B cell (primary cell): ENCODE data around the gene ISG20L2. TPM values are rescaled to one million over a fixed set of nuclear protein-coding genes. Genes with fewer than 3 reads are reported as not detected.

Experiments used
- ATAC-seq: fragments of 200-7000 bp; cut with Tn5 transposase; one replicate; pipeline ENCODE4 v1.10.0; 2021; ENCODE audit warnings: low read depth, mild to moderate bottlenecking, moderate number of reproducible peaks, moderate library complexity
- CTCF ChIA-PET: fragments of 350-600 bp; sonication (Branson Sonifier 250); formaldehyde crosslinking; loops from one replicate; lab custom pipeline; 2021; ENCODE audit warnings: antibody characterized with exemption, inconsistent platforms; lab: Charles Lee
- POLR2A ChIA-PET: fragments of 350-600 bp; sonication (Branson Sonifier 250); formaldehyde crosslinking; loops from one replicate; lab custom pipeline; 2021; ENCODE audit warnings: antibody characterized with exemption; lab: Charles Lee
- DNase-seq: peaks from one replicate; pipeline ENCODE4 v3.0.0; 2013
- H2AFZ ChIP-seq: 2 replicates; pipeline ENCODE4 v1.6.1; 2012; ENCODE audit warnings: mild to moderate bottlenecking, low read depth, low read length; ENCODE audit not compliant: insufficient read depth, poor library complexity, severe bottlenecking
- H3K27ac ChIP-seq, 2 donors: 1 replicate in 1 of 2; 2 replicates in 1 of 2; pipeline ENCODE4 v1.5.1; 2012 to 2013; ENCODE audit warnings: low read length in 2 of 2, mild to moderate bottlenecking in 2 of 2, moderate library complexity in 1 of 2
- H3K27me3 ChIP-seq, 4 experiments: fragments of 200-600 bp in 1 of 4; sonication (generic) in 1 of 4; replicated peaks in 1 of 4; 1 replicate in 2 of 4; 2 replicates in 2 of 4; pipeline versions ENCODE4 v1.6.1 to v1.7.0; 2013 to 2016; ENCODE audit warnings: low read length in 3 of 4, mild to moderate bottlenecking in 2 of 4, mixed read lengths in 1 of 4, moderate library complexity in 1 of 4; ENCODE audit not compliant: insufficient read depth in 4 of 4, control insufficient read depth in 3 of 4; ENCODE audit errors: control extremely low read depth in 1 of 4
- H3K36me3 ChIP-seq, 2 experiments: replicated peaks in 1 of 2; 1 replicate in 1 of 2; 2 replicates in 1 of 2; pipeline versions ENCODE4 v1.6.1 to v1.7.1; 2013; ENCODE audit warnings: low read length in 1 of 2; ENCODE audit not compliant: insufficient read depth in 2 of 2, control insufficient read depth in 1 of 2; ENCODE audit errors: control extremely low read depth in 1 of 2, extremely low read depth in 1 of 2
- H3K4me1 ChIP-seq, 2 donors: fragments of 200-600 bp in 1 of 2; sonication (generic) in 1 of 2; 1 replicate in 1 of 2; 2 replicates in 1 of 2; pipeline versions ENCODE4 v1.5.1 to v1.6.1; 2013 to 2017; ENCODE audit warnings: low read length in 2 of 2; ENCODE audit not compliant: control insufficient read depth in 2 of 2, insufficient read depth in 2 of 2
- H3K4me2 ChIP-seq: replicated peaks from 2 replicates; pipeline ENCODE3; 2012; ENCODE audit warnings: mild to moderate bottlenecking, low read depth, low read length; ENCODE audit not compliant: poor library complexity, severe bottlenecking
- H3K4me3 ChIP-seq, 5 experiments: fragments of 200-600 bp in 1 of 5; sonication (generic) in 1 of 5; 1 replicate in 3 of 5; 2 replicates in 2 of 5; pipeline versions ENCODE4 v1.5.1 to v1.7.0; 2011 to 2016; ENCODE audit warnings: low read length in 4 of 5, mild to moderate bottlenecking in 4 of 5, low read depth in 2 of 5, control low read depth in 1 of 5, moderate library complexity in 1 of 5; ENCODE audit not compliant: insufficient read depth in 1 of 5; ENCODE audit errors: control extremely low read depth in 1 of 5, extremely low read depth in 1 of 5
- H3K79me2 ChIP-seq: fragments of 200-600 bp; sonication (generic); one replicate; pipeline ENCODE4 v1.6.0; 2016; ENCODE audit warnings: low read length; ENCODE audit not compliant: control insufficient read depth, insufficient read depth
- H3K9ac ChIP-seq: fragments of 200-600 bp; sonication (generic); 2 replicates; pipeline ENCODE4 v1.6.1; 2017; ENCODE audit warnings: mild to moderate bottlenecking, low read length, moderate library complexity
- H3K9me3 ChIP-seq, 3 donors: one replicate each; pipeline versions ENCODE4 v1.6.1 to v1.7.1; 2013; ENCODE audit warnings: low read length in 2 of 3; ENCODE audit not compliant: control insufficient read depth in 2 of 3, insufficient read depth in 1 of 3; ENCODE audit errors: control extremely low read depth in 1 of 3
- H4K20me1 ChIP-seq: 2 replicates; pipeline ENCODE4 v1.6.0; 2012; ENCODE audit warnings: mild to moderate bottlenecking, low read length; ENCODE audit not compliant: insufficient read depth, control insufficient read depth, poor library complexity, severe bottlenecking
- H3K27ac Mint-ChIP-seq: one replicate; pipeline ENCODE4 v1.8.0; 2021; ENCODE audit warnings: mixed read lengths
- H3K27me3 Mint-ChIP-seq: one replicate; pipeline ENCODE4 v1.8.0; 2021; ENCODE audit warnings: mixed read lengths
- H3K4me1 Mint-ChIP-seq: one replicate; pipeline ENCODE4 v1.8.0; 2021; ENCODE audit warnings: mixed read lengths
- H3K4me3 Mint-ChIP-seq: one replicate; pipeline ENCODE4 v1.8.0; 2021; ENCODE audit warnings: mixed read lengths
- H3K9me3 Mint-ChIP-seq: one replicate; pipeline ENCODE4 v1.8.0; 2022; ENCODE audit warnings: mixed read lengths; ENCODE audit not compliant: insufficient read depth
- EZH2 ChIP-seq: IDR thresholded peaks from 2 replicates; pipeline ENCODE4 v1.6.1; 2012; ENCODE audit warnings: borderline replicate concordance, low read depth, mild to moderate bottlenecking, moderate library complexity, low read length; ENCODE audit not compliant: insufficient read depth, poor library complexity, severe bottlenecking
- WGBS: methylation state at CpG from one replicate; pipeline ENCODE4 v1.1.5; 2013; ENCODE audit warnings: missing lambda C conversion rate; ENCODE audit not compliant: insufficient coverage; 5-methylcytosine and 5-hydroxymethylcytosine counted together
- intact Hi-C: fragments of 100-400 bp; cut with micrococcal nuclease; formaldehyde crosslinking; loops from one replicate; pipeline ENCODE4 v1.10.0; 2022
- polyA plus RNA-seq: library from polyadenylated mRNA; depleted of rRNA; stranded (reverse); fragments of >200 nt; gene quantifications from 2 replicates; pipeline ENCODE4 v1.2.3, GENCODE V29; 2012
- total RNA-seq, 2 donors: library from RNA; stranded (reverse); fragments of 120-200 nt in 1 of 2; gene quantifications; 1 replicate in 1 of 2; 2 replicates in 1 of 2; pipeline versions ENCODE4 v1.2.3 to v1.2.4, GENCODE V29; 2013 to 2022
- TF ChIP-seq, protein P1 (sequence below): fragments of 200-600 bp; IDR thresholded peaks from one replicate; pipeline ENCODE4 v1.8.0; 2022; ENCODE audit warnings: antibody characterized with exemption, mild to moderate bottlenecking

The ISG20L2 gene
- total and polyA plus RNA-seq, 2 donors (not counting 1 experiment from before 2014, with no cell fraction given) = 30.1 to 51.7 TPM

DNA sequence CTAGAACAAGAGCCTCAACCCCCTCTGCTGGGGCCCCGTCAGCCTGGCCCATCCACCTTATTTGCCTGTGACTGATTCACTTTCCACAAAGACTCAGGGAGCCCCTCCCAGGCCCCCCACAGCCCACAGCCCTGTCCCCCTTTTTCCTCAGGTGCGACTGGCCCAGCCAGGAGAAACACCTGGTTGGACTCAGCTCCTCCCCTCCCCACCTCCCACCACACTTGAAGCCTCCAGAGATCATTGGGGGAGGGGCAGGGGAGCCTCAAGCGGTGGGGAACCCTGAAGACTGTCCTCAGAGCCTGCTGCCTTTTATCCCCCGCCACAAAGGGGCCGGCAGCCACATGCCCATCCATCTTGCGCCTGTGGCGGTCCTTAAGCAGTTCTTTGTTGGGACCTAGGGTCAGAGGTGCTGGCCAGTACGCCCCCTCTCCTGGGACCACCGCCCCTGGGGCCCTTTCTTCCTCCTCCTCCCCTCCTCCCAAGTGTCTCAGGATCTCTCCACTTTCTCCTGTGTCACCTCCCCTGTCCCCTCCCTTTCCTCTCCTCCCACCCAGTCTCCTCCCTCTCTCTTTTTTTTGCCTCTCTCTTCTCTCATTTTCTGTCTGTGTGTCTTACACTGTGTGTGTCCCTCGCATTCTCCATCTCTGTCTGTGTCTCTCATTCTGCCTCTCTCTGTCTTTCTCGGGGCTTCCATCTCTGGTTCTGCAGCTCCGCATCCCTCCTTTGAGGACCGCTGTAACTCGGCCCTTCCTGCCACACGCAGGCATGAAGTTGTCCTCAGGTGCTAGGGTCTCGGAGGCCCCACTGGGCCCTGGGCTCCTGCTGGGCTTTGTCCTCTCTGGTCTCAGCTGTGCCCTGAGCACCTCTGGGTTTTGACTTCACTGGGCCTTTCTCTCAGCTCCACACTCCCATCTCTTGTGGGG is 35.4 kb downstream of the ISG20L2 start:
- H3K4me3 Mint-ChIP-seq = no peak overlapping the region
- no peak for ATAC-seq
- Histone ChIP-seq H3K9me3 (peaks cover 0 to 3% (median 0%) of the 10 kb centered on the region in 3 donors), H3K36me3 (no peaks in the 10 kb centered on the region), H3K27me3 (peaks cover 0 to 75% (median 35%) of the 10 kb centered on the region in 4 experiments), H3K9ac (no peak overlapping the region), H2AFZ (no peak overlapping the region), H3K27ac (no peak overlapping the region), H4K20me1 (no peaks in the 10 kb centered on the region), H3K4me2 (no peak overlapping the region), H3K79me2 (no peaks in the 10 kb centered on the region), H3K4me3 (no peak overlapping the region), H3K4me1 (peaks cover 11 to 21% of the 10 kb centered on the region in 2 donors)
- no peak overlapping the region for H3K27ac Mint-ChIP-seq
- 41% methylated on average over 15 of the region's 16 CpGs for WGBS
- DNase-seq = no peak
- H3K9me3 Mint-ChIP-seq = no peaks in the 10 kb centered on the region
- POLR2A ChIA-PET = no interaction called here
- TF ChIP-seq, protein P1, sequence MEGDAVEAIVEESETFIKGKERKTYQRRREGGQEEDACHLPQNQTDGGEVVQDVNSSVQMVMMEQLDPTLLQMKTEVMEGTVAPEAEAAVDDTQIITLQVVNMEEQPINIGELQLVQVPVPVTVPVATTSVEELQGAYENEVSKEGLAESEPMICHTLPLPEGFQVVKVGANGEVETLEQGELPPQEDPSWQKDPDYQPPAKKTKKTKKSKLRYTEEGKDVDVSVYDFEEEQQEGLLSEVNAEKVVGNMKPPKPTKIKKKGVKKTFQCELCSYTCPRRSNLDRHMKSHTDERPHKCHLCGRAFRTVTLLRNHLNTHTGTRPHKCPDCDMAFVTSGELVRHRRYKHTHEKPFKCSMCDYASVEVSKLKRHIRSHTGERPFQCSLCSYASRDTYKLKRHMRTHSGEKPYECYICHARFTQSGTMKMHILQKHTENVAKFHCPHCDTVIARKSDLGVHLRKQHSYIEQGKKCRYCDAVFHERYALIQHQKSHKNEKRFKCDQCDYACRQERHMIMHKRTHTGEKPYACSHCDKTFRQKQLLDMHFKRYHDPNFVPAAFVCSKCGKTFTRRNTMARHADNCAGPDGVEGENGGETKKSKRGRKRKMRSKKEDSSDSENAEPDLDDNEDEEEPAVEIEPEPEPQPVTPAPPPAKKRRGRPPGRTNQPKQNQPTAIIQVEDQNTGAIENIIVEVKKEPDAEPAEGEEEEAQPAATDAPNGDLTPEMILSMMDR = no peak
- TF ChIP-seq EZH2 = no peak
- peaks cover 16% of the 10 kb centered on the region for H3K4me1 Mint-ChIP-seq
- intact Hi-C loops = no loop called here
- peaks cover 59% of the 10 kb centered on the region for H3K27me3 Mint-ChIP-seq
- CTCF ChIA-PET = interaction anchor here (4.4 to 7.0 kb wide), 4 partner anchors 13 to 198 kb away, joined by 80 to 245 read pairs (median 92); partner anchors contain the start of genes CRABP2, ISG20L2, METTL25B and NTRK1
